ENCODE data around the gene MORC1.
"Not testable (repeated sequence)": the region's sequence is repeated elsewhere in the genome, so short reads cannot be mapped to it uniquely, and the experiment has no call there.

DNA sequence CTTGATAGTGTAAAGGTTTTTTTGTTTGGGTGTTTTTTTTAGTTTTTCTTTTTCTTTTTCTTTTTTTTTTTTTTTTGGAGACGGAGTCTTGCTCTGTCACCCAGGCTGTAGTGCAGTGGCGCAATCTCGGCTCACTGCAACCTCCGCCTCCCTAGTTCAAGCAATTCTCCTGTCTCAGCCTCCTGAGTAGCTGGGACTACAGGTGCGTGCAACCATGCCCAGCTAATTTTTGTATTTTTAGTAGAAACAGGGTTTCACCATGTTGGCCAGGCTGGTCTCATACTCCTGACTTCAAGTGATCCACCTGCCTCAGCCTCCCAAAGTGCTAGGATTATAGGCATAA lies 15.5 kb upstream of the MORC1 start:
- TF ChIP-seq, protein P1, sequence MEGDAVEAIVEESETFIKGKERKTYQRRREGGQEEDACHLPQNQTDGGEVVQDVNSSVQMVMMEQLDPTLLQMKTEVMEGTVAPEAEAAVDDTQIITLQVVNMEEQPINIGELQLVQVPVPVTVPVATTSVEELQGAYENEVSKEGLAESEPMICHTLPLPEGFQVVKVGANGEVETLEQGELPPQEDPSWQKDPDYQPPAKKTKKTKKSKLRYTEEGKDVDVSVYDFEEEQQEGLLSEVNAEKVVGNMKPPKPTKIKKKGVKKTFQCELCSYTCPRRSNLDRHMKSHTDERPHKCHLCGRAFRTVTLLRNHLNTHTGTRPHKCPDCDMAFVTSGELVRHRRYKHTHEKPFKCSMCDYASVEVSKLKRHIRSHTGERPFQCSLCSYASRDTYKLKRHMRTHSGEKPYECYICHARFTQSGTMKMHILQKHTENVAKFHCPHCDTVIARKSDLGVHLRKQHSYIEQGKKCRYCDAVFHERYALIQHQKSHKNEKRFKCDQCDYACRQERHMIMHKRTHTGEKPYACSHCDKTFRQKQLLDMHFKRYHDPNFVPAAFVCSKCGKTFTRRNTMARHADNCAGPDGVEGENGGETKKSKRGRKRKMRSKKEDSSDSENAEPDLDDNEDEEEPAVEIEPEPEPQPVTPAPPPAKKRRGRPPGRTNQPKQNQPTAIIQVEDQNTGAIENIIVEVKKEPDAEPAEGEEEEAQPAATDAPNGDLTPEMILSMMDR (IDR thresholded peaks at IDR 0.05) = not testable (repeated sequence)
- TF ChIP-seq EZH2, EZH2phosphoT487 (IDR thresholded peaks at IDR 0.05): not testable (repeated sequence)
